B cell (primary cell): Measurements from ENCODE around the gene EMILIN3.

Experiments used
- EZH2 ChIP-seq: IDR thresholded peaks from 2 replicates; pipeline ENCODE4 v1.6.1; 2012; ENCODE audit warnings: borderline replicate concordance, low read depth, mild to moderate bottlenecking, moderate library complexity, low read length; ENCODE audit not compliant: insufficient read depth, poor library complexity, severe bottlenecking
- TF ChIP-seq, protein P1 (sequence below): fragments of 200-600 bp; IDR thresholded peaks from one replicate; pipeline ENCODE4 v1.8.0; 2022; ENCODE audit warnings: antibody characterized with exemption, mild to moderate bottlenecking

DNA sequence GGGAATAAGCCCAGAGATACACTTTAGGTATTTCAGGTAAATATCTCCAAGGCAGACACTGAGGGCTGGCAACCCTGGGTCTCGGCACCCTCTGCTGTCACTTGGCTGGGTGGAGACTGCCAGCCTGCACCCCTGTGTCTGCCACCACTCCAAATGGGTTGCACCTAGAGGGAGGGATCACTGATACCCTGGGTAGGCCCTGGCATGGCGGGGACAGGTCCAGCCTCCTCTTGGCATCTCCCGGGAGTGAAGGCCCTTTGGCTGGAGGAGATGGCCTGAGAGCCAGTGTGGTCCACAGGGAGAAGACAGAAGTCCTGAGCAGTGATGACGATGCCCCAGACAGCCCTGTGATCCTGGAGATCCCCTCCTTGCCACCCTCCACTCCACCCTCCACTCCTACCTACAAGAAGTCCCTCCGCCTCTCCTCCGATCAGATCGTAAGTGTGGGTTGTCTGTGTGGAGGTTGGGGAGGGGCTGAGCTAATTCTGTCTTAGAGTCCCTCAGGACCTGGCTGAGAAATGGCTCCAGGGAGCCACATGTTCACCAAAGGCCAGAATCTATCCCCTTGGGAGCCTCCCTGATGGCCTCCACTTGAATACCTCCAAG lies 10.9 kb downstream of the EMILIN3 start:
- TF ChIP-seq, protein P1, sequence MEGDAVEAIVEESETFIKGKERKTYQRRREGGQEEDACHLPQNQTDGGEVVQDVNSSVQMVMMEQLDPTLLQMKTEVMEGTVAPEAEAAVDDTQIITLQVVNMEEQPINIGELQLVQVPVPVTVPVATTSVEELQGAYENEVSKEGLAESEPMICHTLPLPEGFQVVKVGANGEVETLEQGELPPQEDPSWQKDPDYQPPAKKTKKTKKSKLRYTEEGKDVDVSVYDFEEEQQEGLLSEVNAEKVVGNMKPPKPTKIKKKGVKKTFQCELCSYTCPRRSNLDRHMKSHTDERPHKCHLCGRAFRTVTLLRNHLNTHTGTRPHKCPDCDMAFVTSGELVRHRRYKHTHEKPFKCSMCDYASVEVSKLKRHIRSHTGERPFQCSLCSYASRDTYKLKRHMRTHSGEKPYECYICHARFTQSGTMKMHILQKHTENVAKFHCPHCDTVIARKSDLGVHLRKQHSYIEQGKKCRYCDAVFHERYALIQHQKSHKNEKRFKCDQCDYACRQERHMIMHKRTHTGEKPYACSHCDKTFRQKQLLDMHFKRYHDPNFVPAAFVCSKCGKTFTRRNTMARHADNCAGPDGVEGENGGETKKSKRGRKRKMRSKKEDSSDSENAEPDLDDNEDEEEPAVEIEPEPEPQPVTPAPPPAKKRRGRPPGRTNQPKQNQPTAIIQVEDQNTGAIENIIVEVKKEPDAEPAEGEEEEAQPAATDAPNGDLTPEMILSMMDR, result no peak
- TF ChIP-seq EZH2, result no peak
